Panc1 (cell line): ENCODE results near the gene RUFY1.

Experiments
- TCF7L2 ChIP-seq: IDR thresholded peaks from 2 replicates; pipeline ENCODE4 v1.6.1; 2011; ENCODE audit warnings: mild to moderate bottlenecking, low read depth, low read length, inconsistent platforms
- TF ChIP-seq, protein P1 (sequence below): fragments of 450-650 bp; IDR thresholded peaks from 2 replicates; pipeline ENCODE4 v1.5.1; 2017; ENCODE audit warnings: mild to moderate bottlenecking

GRCh38 chr5:179558932-179559283, 8.6 kb downstream of the RUFY1 start:
- TF ChIP-seq, protein P1, sequence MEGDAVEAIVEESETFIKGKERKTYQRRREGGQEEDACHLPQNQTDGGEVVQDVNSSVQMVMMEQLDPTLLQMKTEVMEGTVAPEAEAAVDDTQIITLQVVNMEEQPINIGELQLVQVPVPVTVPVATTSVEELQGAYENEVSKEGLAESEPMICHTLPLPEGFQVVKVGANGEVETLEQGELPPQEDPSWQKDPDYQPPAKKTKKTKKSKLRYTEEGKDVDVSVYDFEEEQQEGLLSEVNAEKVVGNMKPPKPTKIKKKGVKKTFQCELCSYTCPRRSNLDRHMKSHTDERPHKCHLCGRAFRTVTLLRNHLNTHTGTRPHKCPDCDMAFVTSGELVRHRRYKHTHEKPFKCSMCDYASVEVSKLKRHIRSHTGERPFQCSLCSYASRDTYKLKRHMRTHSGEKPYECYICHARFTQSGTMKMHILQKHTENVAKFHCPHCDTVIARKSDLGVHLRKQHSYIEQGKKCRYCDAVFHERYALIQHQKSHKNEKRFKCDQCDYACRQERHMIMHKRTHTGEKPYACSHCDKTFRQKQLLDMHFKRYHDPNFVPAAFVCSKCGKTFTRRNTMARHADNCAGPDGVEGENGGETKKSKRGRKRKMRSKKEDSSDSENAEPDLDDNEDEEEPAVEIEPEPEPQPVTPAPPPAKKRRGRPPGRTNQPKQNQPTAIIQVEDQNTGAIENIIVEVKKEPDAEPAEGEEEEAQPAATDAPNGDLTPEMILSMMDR, result no peak
- no peak for TF ChIP-seq TCF7L2
